OCI-LY7 (cell line): ENCODE data around the gene ZNF276. TPM values are rescaled to one million over a fixed set of nuclear protein-coding genes. Genes with fewer than 3 reads are reported as not detected.
A peak's percentile ranks its signal among the peaks of the same experiment; 100 is the strongest.

Experiments used
- BruUV-seq: library from RNA; stranded (reverse); fragments of 400-500 nt; replicated peaks from 2 replicates; lab custom pipeline; 2021; lab: Mats Ljungman, UMichigan
- CTCF ChIA-PET: fragments of 300-600 bp; sonication (Branson Sonifier 250); formaldehyde crosslinking; loops from one replicate; lab custom pipeline; 2022; ENCODE audit warnings: antibody characterized with exemption; ENCODE audit not compliant: unreplicated experiment; lab: Charles Lee
- POLR2A ChIA-PET: fragments of 300-600 bp; sonication (Branson Sonifier 250); formaldehyde crosslinking; loops from one replicate; lab custom pipeline; 2022; ENCODE audit warnings: antibody characterized with exemption; lab: Charles Lee
- DNase-seq: peaks from one replicate; pipeline ENCODE4 v3.0.0-alpha.2; 2015; ENCODE audit warnings: low spot score
- H2AFZ ChIP-seq: fragments of 200-600 bp; sonication (generic), shearing (Covaris generic); 2 replicates; pipeline ENCODE4 v1.6.1; 2014; ENCODE audit warnings: mild to moderate bottlenecking, antibody characterized with exemption, low read length, moderate library complexity
- H3K27ac ChIP-seq: fragments of 200-600 bp; sonication (generic); 2 replicates; pipeline ENCODE4 v1.5.1; 2014; ENCODE audit warnings: mixed run types, low read depth, mild to moderate bottlenecking, moderate library complexity, low read length, inconsistent platforms; ENCODE audit not compliant: poor library complexity, severe bottlenecking
- H3K36me3 ChIP-seq: fragments of 200-600 bp; sonication (generic); 2 replicates; pipeline ENCODE4 v1.6.1; 2014; ENCODE audit warnings: mild to moderate bottlenecking, antibody characterized with exemption, low read length, moderate library complexity, mixed read lengths; ENCODE audit not compliant: insufficient read depth
- H3K4me1 ChIP-seq: fragments of 200-600 bp; sonication (generic); 2 replicates; pipeline ENCODE4 v1.5.1; 2014; ENCODE audit warnings: mild to moderate bottlenecking, low read length; ENCODE audit not compliant: insufficient read depth, poor library complexity, severe bottlenecking
- H3K4me2 ChIP-seq: fragments of 200-600 bp; sonication (generic); 2 replicates; pipeline ENCODE4 v1.6.1; 2014; ENCODE audit warnings: mild to moderate bottlenecking, low read length
- H3K4me3 ChIP-seq: fragments of 200-600 bp; sonication (generic); 2 replicates; pipeline ENCODE4 v1.5.1; 2014; ENCODE audit warnings: mild to moderate bottlenecking, low read depth, low read length; ENCODE audit not compliant: poor library complexity, severe bottlenecking
- H3K79me2 ChIP-seq: fragments of 200-600 bp; sonication (generic); 2 replicates; pipeline ENCODE4 v1.6.1; 2016; ENCODE audit warnings: low read depth, mild to moderate bottlenecking, low read length, moderate library complexity, mixed read lengths; ENCODE audit not compliant: insufficient read depth
- H3K9me2 ChIP-seq: fragments of 200-600 bp; sonication (generic); 2 replicates; pipeline ENCODE4 v1.6.1; 2016; ENCODE audit warnings: mild to moderate bottlenecking, low read length, mixed read lengths; ENCODE audit not compliant: insufficient read depth
- H3K9me3 ChIP-seq: fragments of 200-600 bp; sonication (generic); 2 replicates; pipeline ENCODE4 v1.6.1; 2014; ENCODE audit warnings: mild to moderate bottlenecking, mixed run types, low read length, mixed read lengths
- H4K20me1 ChIP-seq: fragments of 200-600 bp; sonication (generic); 2 replicates; pipeline ENCODE4 v1.6.1; 2014; ENCODE audit warnings: mild to moderate bottlenecking, antibody characterized with exemption, low read length, moderate library complexity, mixed read lengths; ENCODE audit not compliant: insufficient read depth
- EZH2phosphoT487 ChIP-seq: fragments of 200-600 bp; sonication (generic); IDR thresholded peaks from 2 replicates; pipeline ENCODE4 v1.6.1; 2018; ENCODE audit warnings: low read depth, borderline replicate concordance, mild to moderate bottlenecking, mixed run types, antibody characterized with exemption, low read length, moderate library complexity, mixed read lengths
- intact Hi-C: fragments of 100-400 bp; cut with micrococcal nuclease; formaldehyde crosslinking; loops from one replicate; pipeline ENCODE4 v1.10.0; 2022; ENCODE audit not compliant: unreplicated experiment
- total RNA-seq, 2 experiments: library from RNA; depleted of rRNA in 1 of 2; stranded (reverse); fragments of >200 nt in 1 of 2; shearing (Covaris generic) in 1 of 2; gene quantifications; 2 replicates each; pipeline ENCODE4 v1.2.3, GENCODE V29; 2014 to 2022
- TF ChIP-seq, protein P1 (sequence below): fragments of 200-600 bp; sonication (generic); conservative IDR thresholded peaks from 2 replicates; pipeline ENCODE4 v1.5.1; 2014; ENCODE audit warnings: mild to moderate bottlenecking, antibody characterized with exemption, low read length, moderate library complexity, mixed read lengths

Gene ZNF276
- total RNA-seq, 2 experiments from 2014 or later: 27.4 to 30.8 TPM

DNA sequence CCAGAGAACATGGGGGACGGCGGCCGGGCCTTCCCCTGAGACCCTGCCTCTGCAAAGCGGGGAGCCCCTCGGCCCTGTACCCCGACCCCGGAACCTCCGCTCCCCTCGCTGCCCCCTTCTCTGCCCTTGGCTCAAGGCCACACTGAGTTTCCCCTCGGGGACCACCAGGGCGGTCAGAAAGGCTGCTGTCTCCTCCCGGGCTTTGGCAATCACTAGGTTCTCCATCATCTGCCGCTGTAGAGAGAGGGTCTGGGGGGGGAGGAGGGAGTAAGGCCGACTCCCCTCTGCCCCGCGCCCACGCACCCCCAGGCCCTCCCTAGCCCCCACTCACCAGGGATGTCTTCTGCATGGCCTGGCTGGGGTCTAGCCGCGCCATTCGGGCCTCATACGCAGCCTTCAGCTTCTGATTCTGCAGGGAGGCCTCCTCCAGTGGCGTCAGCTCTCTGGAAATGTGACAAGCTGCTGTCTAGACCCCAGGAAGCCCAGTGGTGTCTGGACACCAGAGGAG, 9.0 kb upstream of the ZNF276 start:
- peaks cover 5% of the 10 kb centered on the region for H3K4me1 ChIP-seq
- H3K27ac ChIP-seq: peak overlapping the region; percentile 36
- no peaks in the 10 kb centered on the region for H4K20me1 ChIP-seq
- intact Hi-C loops: no loop called here
- ChIA-PET CTCF (interaction anchor here (1.0 kb wide), 1 partner anchor 148 kb away, joined by 3 read pairs; no protein-coding TSS in a partner anchor), POLR2A (no interaction called here)
- no peaks in the 10 kb centered on the region for H3K9me2 ChIP-seq
- no peaks in the 10 kb centered on the region for H3K9me3 ChIP-seq
- H3K36me3 ChIP-seq: peaks cover 21% of the 10 kb centered on the region
- H3K4me3 ChIP-seq: peak overlapping the region; percentile 79
- no TSS peak for BruUV-seq
- no peak for TF ChIP-seq EZH2phosphoT487
- TF ChIP-seq, protein P1, sequence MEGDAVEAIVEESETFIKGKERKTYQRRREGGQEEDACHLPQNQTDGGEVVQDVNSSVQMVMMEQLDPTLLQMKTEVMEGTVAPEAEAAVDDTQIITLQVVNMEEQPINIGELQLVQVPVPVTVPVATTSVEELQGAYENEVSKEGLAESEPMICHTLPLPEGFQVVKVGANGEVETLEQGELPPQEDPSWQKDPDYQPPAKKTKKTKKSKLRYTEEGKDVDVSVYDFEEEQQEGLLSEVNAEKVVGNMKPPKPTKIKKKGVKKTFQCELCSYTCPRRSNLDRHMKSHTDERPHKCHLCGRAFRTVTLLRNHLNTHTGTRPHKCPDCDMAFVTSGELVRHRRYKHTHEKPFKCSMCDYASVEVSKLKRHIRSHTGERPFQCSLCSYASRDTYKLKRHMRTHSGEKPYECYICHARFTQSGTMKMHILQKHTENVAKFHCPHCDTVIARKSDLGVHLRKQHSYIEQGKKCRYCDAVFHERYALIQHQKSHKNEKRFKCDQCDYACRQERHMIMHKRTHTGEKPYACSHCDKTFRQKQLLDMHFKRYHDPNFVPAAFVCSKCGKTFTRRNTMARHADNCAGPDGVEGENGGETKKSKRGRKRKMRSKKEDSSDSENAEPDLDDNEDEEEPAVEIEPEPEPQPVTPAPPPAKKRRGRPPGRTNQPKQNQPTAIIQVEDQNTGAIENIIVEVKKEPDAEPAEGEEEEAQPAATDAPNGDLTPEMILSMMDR: no peak
- H3K79me2 ChIP-seq: no peaks in the 10 kb centered on the region
- peak overlapping the region; percentile 14; the same call in 1 of the 2 replicates for H2AFZ ChIP-seq
- H3K4me2 ChIP-seq: peak overlapping the region; percentile 75
- DNase-seq: peak; percentile 40

DNA sequence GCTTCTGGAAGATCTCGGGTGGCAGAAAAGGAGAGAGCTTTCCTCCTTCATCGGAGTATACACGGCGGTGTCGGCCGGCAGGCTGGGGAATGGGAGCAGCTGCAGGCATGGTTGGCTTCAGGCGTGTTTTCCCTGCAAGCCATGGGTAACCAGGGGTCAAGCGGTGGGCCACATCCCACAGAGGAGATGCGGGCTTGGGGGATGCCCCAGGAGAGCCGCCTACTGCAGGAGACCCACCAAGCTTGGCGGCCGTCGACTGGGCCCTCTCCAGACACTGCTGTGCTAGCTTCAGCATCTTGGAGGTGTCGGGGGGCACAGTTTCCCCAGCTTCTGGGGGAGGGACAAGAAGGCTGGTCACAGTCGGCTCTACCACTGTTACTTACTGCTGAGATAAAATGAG, 4.8 kb upstream of the ZNF276 start:
- Histone ChIP-seq H3K4me2 (no peak overlapping the region), H3K9me3 (no peaks in the 10 kb centered on the region), H3K4me1 (peaks cover 12% of the 10 kb centered on the region), H2AFZ (no peak overlapping the region), H3K27ac (no peak overlapping the region), H3K9me2 (no peaks in the 10 kb centered on the region), H3K4me3 (no peak overlapping the region), H3K79me2 (no peaks in the 10 kb centered on the region), H4K20me1 (no peaks in the 10 kb centered on the region), H3K36me3 (peaks cover 21% of the 10 kb centered on the region)
- TF ChIP-seq EZH2phosphoT487: no peak
- TF ChIP-seq, protein P1: no peak
- CTCF ChIA-PET: no interaction called here
- intact Hi-C loops: no loop called here
- POLR2A ChIA-PET: no interaction called here
- BruUV-seq: no TSS peak
- no peak for DNase-seq

DNA sequence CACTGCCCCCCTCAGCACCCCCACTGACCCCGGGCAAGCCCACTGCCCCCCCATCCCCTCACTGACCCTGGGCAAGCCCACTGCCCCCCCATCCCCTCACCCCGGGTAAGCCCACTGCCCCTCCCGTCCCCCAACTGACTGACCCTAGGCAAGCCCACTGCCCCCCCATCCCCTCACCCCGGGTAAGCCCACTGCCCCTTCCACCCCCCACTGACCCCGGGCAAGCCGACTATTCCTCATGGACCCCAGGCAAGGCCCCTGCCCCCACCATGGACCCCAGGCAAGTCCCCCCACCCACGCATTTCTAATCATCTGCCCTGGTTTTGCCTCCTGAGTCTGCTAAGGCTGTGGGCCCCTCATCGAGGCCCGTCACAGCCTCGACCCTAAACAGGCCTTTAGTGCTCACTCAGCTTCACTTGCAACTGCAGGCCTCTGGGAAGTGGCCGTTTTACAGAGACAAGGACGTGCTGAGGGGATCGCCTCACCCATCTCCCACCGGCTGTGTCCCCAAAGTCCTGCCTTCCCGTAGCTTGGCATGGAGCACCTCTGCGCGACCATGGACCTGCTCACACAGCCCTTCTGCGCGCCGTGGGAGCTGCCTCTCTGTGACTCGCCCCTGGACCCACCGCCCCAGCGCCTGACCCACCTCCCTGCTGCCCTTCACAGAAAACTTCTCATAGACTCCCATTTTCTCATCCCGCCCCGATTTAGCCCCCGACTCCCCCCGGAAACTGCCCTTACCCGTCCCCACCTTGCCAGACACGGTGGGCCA, 4.2 kb upstream of the ZNF276 start:
- no peaks in the 10 kb centered on the region for H3K9me3 ChIP-seq
- no peak overlapping the region for H3K4me2 ChIP-seq
- ChIA-PET POLR2A (no interaction called here), CTCF (no interaction called here)
- peaks cover 14% of the 10 kb centered on the region for H3K4me1 ChIP-seq
- TF ChIP-seq EZH2phosphoT487: no peak
- TF ChIP-seq, protein P1: no peak
- no peaks in the 10 kb centered on the region for H4K20me1 ChIP-seq
- no peak overlapping the region for H2AFZ ChIP-seq
- H3K27ac ChIP-seq: no peak overlapping the region
- H3K36me3 ChIP-seq: peaks cover 21% of the 10 kb centered on the region
- no peak overlapping the region for H3K4me3 ChIP-seq
- intact Hi-C loops: no loop called here
- no peaks in the 10 kb centered on the region for H3K79me2 ChIP-seq
- DNase-seq: no peak
- no peaks in the 10 kb centered on the region for H3K9me2 ChIP-seq
- BruUV-seq: no TSS peak
